ENCODE measurements around the gene PRSS33.

Gene PRSS33

GRCh38 chr16:2761886-2762583 is 25.3 kb downstream of the PRSS33 start:
- no peak overlapping the region for H3K4me3 ChIP-seq (ENCODE audit: low read depth, low read length)
- DNase-seq (ENCODE audit: low read depth): no peak
- no peak for TF ChIP-seq CTCF (IDR thresholded peaks at IDR 0.05; ENCODE audit: low read depth, low read length, missing control alignments)

DNA sequence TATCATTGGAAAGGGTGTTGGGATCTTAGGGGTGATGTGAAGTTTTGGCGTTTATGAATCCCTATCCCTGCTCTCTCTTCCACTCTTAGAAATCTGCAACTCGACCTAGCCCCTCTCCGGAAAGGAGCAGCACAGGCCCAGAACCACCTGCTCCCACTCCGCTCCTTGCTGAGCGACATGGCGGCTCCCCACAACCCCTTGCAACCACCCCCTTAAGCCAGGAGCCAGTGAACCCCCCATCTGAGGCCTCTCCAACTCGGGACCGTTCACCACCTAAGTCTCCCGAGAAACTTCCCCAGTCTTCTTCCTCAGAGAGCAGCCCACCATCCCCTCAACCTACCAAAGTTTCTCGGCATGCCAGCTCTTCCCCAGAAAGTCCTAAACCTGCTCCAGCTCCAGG is 25.9 kb downstream of the PRSS33 start:
- no peak for TF ChIP-seq CTCF (IDR thresholded peaks at IDR 0.05; ENCODE audit: low read depth, low read length, missing control alignments)
- H3K4me3 ChIP-seq (ENCODE audit: low read depth, low read length): no peak overlapping the region
- DNase-seq (ENCODE audit: low read depth): no peak

DNA sequence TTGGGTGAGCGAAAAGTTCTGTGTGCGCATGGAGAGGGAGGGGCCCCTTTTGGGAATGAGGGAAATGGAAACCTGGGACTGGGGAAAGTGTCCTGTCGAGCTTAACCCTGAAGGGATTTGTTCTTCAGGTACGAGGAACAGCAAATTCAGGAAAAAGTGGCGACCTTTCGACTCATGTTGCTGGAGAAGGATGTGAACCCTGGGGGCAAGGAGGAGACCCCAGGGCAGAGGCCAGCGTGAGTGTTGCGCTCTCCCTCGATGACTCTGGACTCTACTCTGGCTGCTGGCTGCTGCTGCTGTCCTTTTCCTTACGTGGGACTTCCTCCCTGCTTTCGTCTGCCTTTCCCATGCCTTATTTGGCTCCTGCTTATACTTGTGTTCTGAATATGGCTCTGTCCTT is 30.0 kb downstream of the PRSS33 start:
- no peak for TF ChIP-seq CTCF (IDR thresholded peaks at IDR 0.05; ENCODE audit: low read depth, low read length, missing control alignments)
- H3K4me3 ChIP-seq (ENCODE audit: low read depth, low read length): no peak overlapping the region
- DNase-seq (ENCODE audit: low read depth): no peak

DNA sequence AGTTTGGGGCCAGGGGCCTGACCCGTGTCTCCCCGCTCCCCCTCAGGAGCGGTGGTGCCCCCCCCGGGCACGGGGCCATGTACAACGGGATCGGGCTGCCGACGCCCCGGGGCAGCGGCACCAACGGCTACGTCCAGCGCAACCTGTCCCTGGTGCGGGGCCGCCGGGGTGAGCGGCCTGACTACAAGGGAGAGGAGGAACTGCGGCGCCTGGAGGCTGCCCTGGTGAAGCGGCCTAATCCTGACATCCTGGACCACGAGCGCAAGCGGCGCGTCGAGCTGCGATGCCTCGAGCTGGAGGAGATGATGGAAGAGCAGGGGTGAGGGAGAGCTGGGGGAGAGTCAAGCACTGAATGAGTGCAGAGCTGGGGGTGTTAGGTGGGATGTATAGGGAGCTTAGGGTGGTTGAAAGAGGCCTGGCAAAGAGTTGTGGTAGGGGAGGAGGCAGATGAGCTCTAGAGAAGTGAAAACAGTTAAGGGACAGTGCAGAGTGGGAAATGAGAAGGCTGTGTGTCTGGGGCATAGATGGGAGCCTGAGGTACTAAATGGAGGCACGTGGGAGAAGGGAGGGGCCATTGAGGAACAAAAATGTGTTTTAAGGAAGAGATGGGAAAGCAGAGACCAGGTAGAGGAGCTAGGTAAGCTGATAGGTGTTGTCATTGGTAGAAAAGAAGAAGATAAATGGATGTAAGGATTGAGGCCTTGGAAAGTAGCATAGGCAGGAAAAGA is 30.9 kb downstream of the PRSS33 start:
- no peak for TF ChIP-seq CTCF (IDR thresholded peaks at IDR 0.05; ENCODE audit: low read depth, low read length, missing control alignments)
- H3K4me3 ChIP-seq (ENCODE audit: low read depth, low read length): no peak overlapping the region
- no peak for DNase-seq (ENCODE audit: low read depth)

DNA sequence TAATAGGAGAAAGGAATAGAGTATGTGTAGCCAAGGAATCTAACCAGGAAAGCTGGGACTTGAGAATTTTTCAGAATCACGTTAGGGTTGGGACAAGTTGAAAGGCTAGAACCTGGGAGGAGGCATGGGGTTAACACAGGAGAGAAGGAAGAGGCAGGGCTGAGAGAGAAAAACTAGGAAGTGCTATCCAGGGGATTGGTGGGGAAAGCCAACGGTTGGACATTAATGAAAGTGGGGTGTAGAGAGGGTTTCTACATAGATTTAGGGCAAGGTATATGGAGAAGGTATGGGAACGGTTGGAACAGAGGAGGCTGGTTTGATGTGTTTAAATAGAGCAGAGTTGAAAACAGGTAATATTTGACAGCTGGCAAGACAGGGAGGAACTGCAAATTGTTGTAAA is 32.2 kb downstream of the PRSS33 start:
- H3K4me3 ChIP-seq (ENCODE audit: low read depth, low read length): no peak overlapping the region
- TF ChIP-seq CTCF (IDR thresholded peaks at IDR 0.05; ENCODE audit: low read depth, low read length, missing control alignments): no peak
- no peak for DNase-seq (ENCODE audit: low read depth)

- TF ChIP-seq CTCF (IDR thresholded peaks at IDR 0.05; ENCODE audit: low read depth, low read length, missing control alignments): no peak
- DNase-seq (ENCODE audit: low read depth): no peak
- peak overlapping the region; percentile 72 for H3K4me3 ChIP-seq (ENCODE audit: low read depth, low read length)
Observed at GRCh38 chr16:2753733-2754020, 33.7 kb downstream of the PRSS33 start.
